Nephron progenitor cell (in vitro differentiated cells): ENCODE results near the gene SLC9C1.

Source experiments
- DNase-seq: peaks from one replicate; pipeline ENCODE4 v3.0.0; 2021
- H3K27ac Mint-ChIP-seq: 2 replicates; pipeline ENCODE4 v1.8.0; 2021; ENCODE audit warnings: mild to moderate bottlenecking, moderate library complexity, mixed read lengths
- H3K27me3 Mint-ChIP-seq: 2 replicates; pipeline ENCODE4 v1.8.0; 2021; ENCODE audit warnings: mild to moderate bottlenecking, low read depth, mixed read lengths; ENCODE audit not compliant: poor library complexity
- H3K36me3 Mint-ChIP-seq: 2 replicates; pipeline ENCODE4 v1.8.0; 2021; ENCODE audit warnings: low read depth, mixed read lengths
- H3K4me1 Mint-ChIP-seq: 2 replicates; pipeline ENCODE4 v1.8.0; 2021; ENCODE audit warnings: mixed read lengths
- H3K4me3 Mint-ChIP-seq: 2 replicates; pipeline ENCODE4 v1.8.0; 2021; ENCODE audit warnings: mild to moderate bottlenecking, moderate library complexity, mixed read lengths
- H3K9me3 Mint-ChIP-seq: 2 replicates; pipeline ENCODE4 v1.8.0; 2021; ENCODE audit warnings: mild to moderate bottlenecking, moderate library complexity, mixed read lengths
- CTCF ChIP-seq: fragments of 200-600 bp; sonication (generic); IDR thresholded peaks from 2 replicates; pipeline ENCODE4 v1.5.0; 2021; ENCODE audit warnings: antibody characterized with exemption

Gene SLC9C1

GRCh38 chr3:112289011-112289410 is 5.0 kb downstream of the SLC9C1 start:
- H3K9me3 Mint-ChIP-seq = peaks cover 19% of the 10 kb centered on the region
- H3K4me1 Mint-ChIP-seq = peaks cover 9% of the 10 kb centered on the region
- no peak for TF ChIP-seq CTCF
- H3K36me3 Mint-ChIP-seq = peaks cover 10% of the 10 kb centered on the region
- no peak overlapping the region for H3K4me3 Mint-ChIP-seq
- no peak overlapping the region for H3K27ac Mint-ChIP-seq
- no peaks in the 10 kb centered on the region for H3K27me3 Mint-ChIP-seq
- DNase-seq = no peak

- Mint-ChIP-seq H3K9me3 (no peaks in the 10 kb centered on the region), H3K36me3 (no peaks in the 10 kb centered on the region), H3K27ac (no peak overlapping the region), H3K4me3 (no peak overlapping the region), H3K27me3 (peaks cover 8% of the 10 kb centered on the region), H3K4me1 (no peaks in the 10 kb centered on the region)
- no peak for TF ChIP-seq CTCF
- no peak for DNase-seq
These were observed 13.8 kb downstream of the SLC9C1 start for GRCh38 chr3:112280266-112280665.

- TF ChIP-seq CTCF = no peak
- H3K4me1 Mint-ChIP-seq = no peaks in the 10 kb centered on the region
- peaks cover 2% of the 10 kb centered on the region for H3K27me3 Mint-ChIP-seq
- H3K36me3 Mint-ChIP-seq = no peaks in the 10 kb centered on the region
- H3K4me3 Mint-ChIP-seq = no peak overlapping the region
- H3K27ac Mint-ChIP-seq = no peak overlapping the region
- no peak for DNase-seq
- no peaks in the 10 kb centered on the region for H3K9me3 Mint-ChIP-seq
These were observed 20.5 kb downstream of the SLC9C1 start for GRCh38 chr3:112273536-112273935.

- Mint-ChIP-seq H3K27ac (no peak overlapping the region), H3K9me3 (peaks cover 7% of the 10 kb centered on the region), H3K27me3 (peaks cover 2% of the 10 kb centered on the region), H3K4me1 (no peaks in the 10 kb centered on the region), H3K4me3 (no peak overlapping the region), H3K36me3 (no peaks in the 10 kb centered on the region)
- TF ChIP-seq CTCF = no peak
- no peak for DNase-seq
These were observed 32.3 kb downstream of the SLC9C1 start for GRCh38 chr3:112261742-112262141.

- Mint-ChIP-seq H3K4me1 (no peaks in the 10 kb centered on the region), H3K27ac (peak overlapping the region; percentile 1), H3K4me3 (no peak overlapping the region), H3K36me3 (peaks cover 2% of the 10 kb centered on the region), H3K9me3 (peaks cover 16% of the 10 kb centered on the region), H3K27me3 (peaks cover 2% of the 10 kb centered on the region)
- TF ChIP-seq CTCF = no peak
- no peak for DNase-seq
These were observed 33.5 kb downstream of the SLC9C1 start for GRCh38 chr3:112260563-112260962.

GRCh38 chr3:112253301-112253971 is 40.6 kb downstream of the SLC9C1 start:
- DNase-seq = no peak
- Mint-ChIP-seq H3K4me3 (no peak overlapping the region), H3K27ac (no peak overlapping the region), H3K9me3 (peaks cover 43% of the 10 kb centered on the region), H3K4me1 (no peaks in the 10 kb centered on the region), H3K27me3 (no peaks in the 10 kb centered on the region), H3K36me3 (peaks cover 21% of the 10 kb centered on the region)
- no peak for TF ChIP-seq CTCF
